ENCODE results near the gene CCDC127.

The CCDC127 gene

GRCh38 chr5:189486-189885 is 28.5 kb downstream of the CCDC127 start:
- no peak for DNase-seq (ENCODE audit: low read depth in 2 of 2)

DNA sequence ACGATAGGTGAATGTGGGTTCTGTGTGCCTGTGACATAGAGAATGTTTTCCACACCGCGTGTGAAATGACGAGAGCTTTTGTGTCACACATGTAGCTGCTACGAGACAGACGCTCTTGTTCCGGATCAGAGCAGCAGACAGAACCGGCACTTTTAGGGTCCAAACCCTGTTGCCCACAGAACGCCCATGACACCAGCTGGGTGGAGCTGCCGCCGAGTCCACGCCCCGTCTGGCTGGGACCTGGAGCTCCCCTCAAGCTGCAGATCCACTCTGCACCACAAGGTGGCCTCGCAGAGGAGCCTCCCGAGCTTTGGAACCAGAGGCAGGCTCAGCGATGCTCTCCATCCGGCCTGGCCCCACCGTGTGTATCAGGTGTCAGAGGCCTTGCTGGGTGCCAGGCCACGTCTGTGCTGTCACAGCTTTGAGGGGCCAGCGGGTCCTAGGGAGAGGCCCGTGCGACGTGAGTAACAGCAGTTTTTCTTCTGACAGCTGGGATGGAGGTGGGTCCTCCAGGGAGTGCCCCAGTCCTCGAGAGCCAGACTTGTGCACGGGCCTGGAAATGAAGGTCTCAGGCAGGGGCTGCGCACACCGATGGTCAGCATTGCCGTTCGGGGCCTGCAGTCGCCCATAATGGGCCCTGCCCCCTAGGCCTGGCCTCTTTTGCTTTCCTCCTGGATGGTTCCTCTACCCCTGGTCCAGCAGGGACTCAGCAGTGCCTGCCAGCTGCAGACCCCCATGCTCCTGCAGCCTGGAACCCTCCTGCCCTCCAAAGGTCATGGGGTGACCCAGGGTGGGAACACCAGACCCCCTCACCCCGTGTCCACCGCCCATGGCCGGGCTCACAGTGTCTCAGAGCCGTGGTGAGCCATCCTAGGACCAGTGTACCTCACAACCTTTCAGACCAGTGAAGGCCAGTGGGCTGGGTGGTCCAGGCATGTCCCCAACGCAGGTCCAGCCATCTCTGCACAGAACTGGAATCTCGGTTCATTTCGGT is 29.2 kb downstream of the CCDC127 start:
- DNase-seq (ENCODE audit: low read depth in 2 of 2) = peak; percentile 78 to 79

DNA sequence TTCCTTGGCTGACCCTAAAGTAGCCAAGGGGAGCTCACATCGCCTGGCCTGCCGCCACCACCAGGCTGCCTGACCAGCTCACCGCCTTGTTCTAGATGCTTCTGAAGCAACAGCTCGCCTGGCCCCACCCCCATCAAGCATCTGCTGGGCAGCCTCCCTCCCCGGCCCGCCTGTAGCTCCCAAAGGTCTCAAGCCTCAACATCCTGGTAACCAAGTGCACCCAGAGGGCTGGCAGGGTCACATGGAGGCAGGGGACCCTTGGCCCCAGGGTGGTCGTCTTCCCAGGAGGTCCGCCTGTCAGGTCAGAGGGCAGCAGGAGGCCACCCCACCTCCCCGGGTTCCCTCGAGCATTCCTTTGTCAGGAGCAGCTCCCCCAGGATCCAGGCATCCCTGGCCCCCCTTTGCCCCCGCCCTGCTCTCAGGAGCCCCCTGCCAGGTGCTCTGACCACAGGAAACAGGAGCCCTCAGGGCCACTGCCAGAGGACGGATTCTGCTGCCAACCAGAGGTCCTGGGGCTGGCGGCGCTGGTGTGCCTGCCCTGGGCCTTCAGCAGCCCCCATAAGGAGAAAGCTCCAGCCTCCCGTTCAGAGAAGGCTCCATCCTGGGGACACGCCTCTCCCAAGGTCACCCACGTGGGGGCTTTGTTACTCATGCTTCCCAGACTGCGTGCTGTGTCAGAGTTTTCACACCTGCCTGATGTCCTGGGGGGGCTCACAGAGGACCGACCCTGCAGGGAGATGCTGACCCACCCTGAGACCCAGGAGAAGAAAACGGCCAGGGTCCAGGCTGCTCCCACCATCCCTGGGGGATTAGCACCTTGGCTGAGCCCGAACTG is 30.1 kb downstream of the CCDC127 start:
- no peak for DNase-seq (ENCODE audit: low read depth in 2 of 2)

DNA sequence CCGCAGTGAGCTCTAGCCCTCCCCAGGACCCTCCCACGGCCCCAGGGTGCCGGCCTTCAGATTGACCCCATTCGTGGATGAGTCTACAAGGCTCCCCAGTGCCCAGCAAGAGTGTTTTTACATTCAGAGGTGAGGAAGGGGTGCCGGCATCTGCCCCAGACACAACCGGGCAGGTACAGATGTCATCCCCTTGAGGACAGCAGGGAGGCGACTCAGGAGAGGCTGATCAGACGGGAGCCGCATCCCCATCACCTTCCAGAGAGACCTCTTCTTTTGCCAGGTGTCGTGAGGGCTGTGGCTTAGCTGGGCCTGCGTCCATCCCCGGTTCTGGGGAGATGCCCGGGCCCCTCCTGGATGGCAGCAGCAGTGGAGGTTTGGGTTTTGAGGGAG is 30.9 kb downstream of the CCDC127 start:
- no peak for DNase-seq (ENCODE audit: low read depth in 2 of 2)

DNA sequence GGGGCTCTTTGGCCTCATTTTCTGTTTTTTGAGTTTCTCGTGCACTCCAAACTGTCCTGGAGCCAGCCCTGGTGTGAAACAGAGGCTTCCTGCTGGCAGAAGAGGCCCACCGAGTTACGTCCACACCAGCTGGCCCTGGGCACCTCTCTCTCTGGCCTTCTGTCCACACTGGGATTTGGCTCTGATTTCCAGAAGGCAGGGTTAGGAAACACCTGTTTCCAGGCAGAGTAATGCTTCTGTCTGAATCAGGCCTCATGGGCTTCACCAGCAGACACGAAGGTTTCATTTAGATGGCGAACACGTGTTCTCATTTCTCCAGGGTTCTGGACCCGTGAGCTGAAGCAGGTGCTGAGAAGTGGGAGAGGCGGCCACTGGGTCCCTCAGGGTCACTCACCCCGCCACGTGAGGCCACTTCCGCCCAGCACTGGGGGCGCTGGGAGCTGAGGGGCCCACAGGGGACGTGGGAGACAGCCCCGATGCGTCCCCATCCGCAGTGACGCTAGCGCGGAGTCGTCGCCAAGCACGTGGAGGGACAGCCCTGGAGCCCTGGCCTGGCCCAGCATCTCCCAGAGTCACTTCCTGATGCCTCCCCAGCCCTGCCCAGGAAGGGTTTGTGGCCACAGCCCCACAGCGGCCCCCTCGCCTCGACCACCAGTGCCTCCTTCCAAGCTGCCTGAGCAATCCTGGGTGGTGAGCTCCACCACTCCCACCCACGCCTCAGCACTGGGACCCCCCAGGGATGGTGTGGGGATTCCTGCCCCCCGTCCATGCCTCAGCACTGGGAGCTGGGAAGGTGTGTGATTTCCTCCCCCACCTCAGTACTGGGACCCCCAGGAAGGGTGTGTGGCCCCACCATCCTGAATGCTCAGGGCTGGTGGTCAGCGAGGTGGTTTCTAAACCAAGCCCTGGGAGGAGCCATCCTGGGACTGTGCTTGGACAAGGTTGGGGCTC is 31.6 kb downstream of the CCDC127 start:
- DNase-seq (ENCODE audit: low read depth in 2 of 2) = no peak

DNA sequence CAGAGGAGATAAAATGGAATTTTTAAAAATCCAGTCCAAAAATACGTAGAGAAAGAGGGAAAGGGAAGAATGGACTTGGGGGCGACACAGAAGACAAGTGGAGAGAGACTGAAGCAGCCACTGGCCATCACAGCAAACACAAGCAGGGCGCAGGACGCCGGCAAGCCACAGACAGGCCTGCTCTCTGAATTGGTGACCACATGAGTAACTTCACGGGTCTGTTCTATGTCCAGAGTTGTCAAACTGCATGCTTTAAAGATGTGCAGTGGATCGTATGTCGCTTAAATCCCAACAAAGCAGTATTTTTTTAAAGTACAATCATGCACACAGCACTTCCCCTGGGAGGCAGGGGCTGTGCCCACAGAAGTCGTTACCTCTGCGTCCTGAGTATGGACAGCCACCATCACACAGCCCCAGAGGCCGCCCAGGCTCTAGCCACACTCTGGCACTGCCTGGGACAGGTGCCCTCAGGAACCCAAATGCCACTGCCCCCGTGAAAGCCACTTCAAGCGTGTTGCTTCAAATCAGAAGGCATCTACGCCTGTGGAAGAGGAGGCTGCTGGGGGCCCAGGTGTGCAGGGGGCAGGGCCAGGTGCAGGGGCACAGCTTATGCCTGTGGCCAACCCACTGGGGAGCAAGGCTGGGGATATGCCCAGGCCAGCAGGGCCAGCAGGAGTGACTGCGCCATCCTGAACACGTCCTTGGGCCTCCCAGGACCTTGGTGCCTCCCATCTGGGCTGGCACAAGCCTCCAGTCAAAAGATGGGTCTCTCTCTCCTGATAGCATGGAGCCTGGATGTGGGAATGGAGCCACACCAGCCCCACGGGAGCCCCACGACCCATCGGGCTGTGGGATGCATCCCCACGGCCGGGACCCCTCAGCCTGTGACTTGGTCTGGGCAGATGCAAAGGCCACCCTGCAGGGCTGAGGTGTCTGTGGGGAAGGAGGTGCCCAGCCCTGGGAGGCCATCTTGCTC is 32.6 kb downstream of the CCDC127 start:
- DNase-seq (ENCODE audit: low read depth in 2 of 2) = no peak

DNA sequence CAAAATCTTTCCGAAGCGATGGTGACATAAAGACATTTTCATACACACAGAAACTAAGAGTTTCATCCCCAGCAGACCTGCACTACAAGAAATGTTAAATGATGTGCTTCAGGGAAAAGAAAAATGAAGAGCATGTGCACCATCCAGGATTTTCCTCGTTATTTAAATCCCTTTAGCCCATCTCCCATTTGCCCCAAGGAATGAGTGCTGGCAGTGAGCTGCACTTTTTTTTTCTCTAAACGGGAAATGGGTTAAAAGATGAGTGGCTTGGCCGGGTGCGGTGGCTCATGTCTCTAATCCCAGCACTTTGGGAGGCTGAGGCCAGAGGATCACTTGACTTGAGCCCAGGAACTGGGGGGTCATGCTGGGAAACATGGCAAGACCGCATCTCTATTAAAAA is 33.5 kb downstream of the CCDC127 start:
- DNase-seq (ENCODE audit: low read depth in 2 of 2) = no peak

DNA sequence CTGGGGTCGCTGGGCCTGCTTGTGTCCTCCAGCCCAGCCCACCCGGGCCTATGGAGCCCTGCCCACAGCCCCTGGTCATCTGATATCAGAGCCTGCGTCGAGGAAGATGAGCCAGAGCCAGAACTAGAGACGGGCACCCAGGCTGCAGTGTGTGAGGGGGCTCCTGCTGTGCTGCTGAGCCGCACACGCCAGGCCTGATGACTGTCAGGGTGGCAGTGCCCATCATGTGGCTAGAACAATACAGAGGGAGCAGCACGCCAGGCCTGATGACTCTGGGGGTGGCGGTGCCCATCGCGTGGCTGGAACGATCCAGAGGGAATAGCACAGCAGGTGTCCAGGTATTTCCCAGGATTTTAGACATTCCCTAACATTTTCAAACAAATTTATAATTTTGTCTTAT is 35.8 kb downstream of the CCDC127 start:
- no peak for DNase-seq (ENCODE audit: low read depth in 2 of 2)

DNA sequence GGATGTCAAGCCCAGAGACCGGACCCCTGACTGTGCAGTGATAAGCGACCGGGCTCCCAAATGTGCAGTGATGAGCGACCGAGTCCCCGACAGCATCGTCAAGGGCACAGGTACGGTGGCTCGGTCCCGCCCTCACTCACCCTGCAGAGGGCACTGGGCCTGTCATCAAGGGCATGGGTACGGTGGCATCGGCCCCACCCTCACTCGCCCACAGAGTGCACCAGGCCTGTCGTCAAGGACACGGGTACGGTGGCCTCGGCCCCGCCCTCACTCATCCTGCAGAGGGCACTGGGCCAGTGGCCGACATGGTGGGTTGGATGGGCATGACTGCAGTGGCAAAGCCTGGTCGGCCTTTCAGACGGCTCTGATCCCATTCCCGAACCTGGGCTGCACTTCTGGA is 36.4 kb downstream of the CCDC127 start:
- DNase-seq (ENCODE audit: low read depth in 2 of 2) = no peak

DNA sequence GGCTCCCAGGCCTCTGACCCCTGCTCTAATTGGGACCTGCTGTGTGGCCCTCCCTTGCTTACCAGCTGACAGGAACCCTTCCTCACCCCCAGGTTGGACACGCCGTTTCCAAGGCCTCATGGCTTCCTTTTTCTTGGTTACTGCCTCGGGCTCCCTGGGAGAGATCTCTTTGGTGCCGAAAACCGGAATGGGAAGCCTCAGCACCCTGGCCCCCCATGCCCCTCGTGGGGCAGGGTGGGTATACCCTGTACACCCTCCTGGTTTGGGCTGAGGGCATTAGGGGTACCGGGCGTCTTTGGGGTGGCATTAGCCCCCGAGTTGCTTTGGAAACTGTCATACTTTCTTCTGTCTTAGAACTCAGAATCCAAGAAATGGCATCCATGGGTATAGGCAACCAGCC is 36.8 kb downstream of the CCDC127 start:
- no peak for DNase-seq (ENCODE audit: low read depth in 2 of 2)

- no peak for DNase-seq (ENCODE audit: low read depth in 2 of 2)
Observed at GRCh38 chr5:180286-180918, 37.6 kb downstream of the CCDC127 start.

DNA sequence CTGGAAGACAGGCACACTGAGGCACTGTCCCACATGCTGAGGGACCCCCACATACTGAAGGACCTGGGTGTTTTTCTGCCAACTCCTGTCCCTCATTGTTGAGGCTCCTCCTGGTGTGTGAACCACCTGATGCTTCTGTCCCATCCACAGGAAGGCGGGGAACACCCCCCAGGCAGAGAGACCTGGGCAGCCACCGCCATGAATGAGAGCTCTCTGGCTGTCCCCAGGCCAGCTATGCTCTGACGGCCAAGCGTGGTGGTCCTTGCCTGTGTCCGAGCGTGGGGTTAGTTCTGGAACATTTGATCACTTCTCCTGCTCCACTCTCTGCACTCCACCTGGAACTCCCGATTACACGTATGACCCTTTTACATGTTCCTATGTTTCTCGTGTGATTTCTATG is 38.6 kb downstream of the CCDC127 start:
- no peak for DNase-seq (ENCODE audit: low read depth in 2 of 2)

DNA sequence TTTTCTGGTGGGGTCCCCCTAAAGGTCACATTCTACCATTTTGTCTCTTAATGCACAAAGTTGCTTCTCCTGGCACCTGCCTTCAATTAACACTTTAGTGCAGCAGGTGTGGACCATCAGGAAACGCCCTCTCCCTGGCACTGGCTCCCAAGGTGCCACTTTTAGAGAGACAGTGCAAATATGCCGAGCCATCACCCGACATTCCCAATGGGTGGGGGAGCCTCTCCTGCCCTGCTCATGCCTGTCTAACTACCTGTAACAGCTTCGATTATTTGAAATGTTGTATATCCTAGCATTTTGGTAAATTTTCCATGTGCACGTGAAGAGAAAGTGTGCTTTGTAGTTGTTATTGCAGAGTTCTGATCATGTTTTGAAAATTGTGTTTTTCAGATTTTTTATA is 39.8 kb downstream of the CCDC127 start:
- no peak for DNase-seq (ENCODE audit: low read depth in 2 of 2)

- DNase-seq (ENCODE audit: low read depth in 2 of 2) = no peak
Observed at GRCh38 chr5:176296-176823, 41.6 kb downstream of the CCDC127 start.

DNA sequence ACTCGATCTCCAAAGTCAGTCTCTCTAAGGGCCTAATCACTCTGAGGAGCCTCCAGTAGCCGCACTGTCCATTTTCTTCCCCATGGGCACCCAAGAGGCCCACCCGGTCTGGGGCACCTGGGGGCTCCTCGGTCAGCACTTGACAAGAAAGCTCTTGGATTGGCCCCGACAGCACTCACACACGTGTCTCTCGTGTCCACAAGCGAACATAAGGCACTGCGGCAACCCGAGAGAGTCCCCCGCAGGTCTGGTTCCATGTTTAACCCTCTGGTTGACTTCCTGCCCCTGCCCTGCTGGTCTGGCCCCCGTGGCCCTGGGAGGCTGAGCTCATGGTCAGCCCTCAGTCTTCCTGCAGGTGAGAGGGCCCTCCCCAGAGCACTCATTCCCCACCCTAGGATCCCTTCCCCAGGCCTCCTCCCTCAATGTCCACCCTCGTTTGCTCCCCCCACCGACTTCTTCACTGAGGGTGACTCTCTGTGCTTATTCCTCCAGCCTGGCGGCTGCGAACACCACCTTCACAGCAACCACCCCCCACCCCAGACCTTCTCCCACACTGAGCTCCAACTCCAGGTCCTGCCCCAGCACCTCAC is 43.0 kb downstream of the CCDC127 start:
- no peak for DNase-seq (ENCODE audit: low read depth in 2 of 2)

DNA sequence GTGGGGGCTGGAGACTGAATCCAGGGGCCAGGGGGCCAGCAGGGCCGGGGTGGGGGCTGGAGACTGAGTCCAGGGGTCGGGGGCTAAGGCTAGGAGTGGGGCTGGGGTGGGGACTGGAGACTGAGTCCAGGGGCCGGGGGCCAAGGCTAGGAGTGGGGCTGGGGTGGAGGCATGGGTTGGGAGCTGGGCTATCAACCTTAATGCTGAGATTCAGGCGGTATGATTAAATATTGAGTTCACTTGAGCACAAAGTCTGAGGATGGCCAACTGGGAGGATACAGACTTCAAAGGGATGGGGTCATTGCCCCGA is 43.7 kb downstream of the CCDC127 start:
- no peak for DNase-seq (ENCODE audit: low read depth in 2 of 2)

- no peak for DNase-seq (ENCODE audit: low read depth in 2 of 2)
Observed at GRCh38 chr5:173392-174290, 44.3 kb downstream of the CCDC127 start.

DNA sequence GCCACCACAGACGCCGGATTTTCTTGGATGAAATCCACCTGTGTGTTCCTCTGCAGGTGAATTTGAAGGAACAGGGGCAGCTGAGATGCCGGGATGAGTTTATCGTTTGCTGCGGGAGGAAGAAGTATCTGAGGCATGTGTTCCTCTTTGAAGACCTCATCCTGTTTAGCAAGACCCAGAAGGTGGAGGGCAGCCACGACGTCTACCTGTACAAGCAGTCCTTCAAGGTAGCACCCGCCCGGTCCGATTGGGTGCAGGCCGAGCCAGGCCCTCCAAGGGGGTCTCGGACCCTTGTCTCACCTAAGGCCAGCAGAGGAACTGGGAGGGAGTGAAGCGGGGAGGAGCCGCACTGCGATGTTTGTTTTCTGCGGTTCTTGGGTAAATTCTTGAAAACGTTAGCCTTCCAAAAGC is 45.1 kb downstream of the CCDC127 start:
- no peak for DNase-seq (ENCODE audit: low read depth in 2 of 2)

Data from stimulated activated CD8-positive, alpha-beta memory T cell treated with anti-CD3 and anti-CD28 coated beads, Interleukin-15, amount 100 ng/mL, for 48 hours (primary cell).